ENCODE data around the gene ITPR3.

Gene ITPR3

GRCh38 chr6:33688006-33688405 is 66.9 kb downstream of the ITPR3 start:
- no peak for DNase-seq

- DNase-seq: no peak
Observed at GRCh38 chr6:33688451-33689147, 67.5 kb downstream of the ITPR3 start.

DNA sequence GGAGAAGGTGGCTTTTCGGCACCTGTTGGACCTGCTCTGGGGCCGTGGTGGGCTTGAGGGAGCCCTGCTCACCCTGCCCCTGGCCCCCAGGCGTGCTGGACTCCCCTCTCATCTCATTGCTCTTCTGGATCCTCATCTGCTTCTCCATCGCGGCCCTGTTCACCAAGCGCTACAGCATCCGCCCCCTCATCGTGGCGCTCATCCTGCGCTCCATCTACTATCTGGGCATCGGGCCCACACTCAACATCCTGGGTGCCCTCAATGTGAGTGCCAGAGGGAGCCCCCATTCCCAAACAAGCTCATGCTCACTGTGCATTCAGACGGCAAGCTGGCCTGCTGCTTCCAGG is 68.0 kb downstream of the ITPR3 start:
- DNase-seq: no peak

DNA sequence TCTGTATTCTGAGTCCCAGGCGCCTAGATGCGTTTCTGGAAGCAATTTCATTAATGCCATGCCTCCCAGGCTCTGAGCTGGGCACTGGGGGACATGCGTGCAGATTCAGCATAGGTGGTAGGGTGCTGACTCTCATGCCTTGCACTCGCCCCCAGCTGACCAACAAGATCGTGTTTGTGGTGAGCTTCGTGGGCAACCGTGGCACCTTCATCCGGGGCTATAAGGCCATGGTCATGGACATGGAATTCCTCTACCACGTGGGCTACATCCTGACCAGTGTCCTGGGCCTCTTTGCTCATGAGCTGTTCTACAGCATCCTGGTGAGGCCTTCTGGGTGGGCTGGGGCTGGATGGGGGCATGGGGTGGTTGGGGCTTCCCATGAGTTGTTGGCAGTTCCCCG is 68.8 kb downstream of the ITPR3 start:
- no peak for DNase-seq

- DNase-seq: no peak
Observed at GRCh38 chr6:33690766-33691165, 69.6 kb downstream of the ITPR3 start.

- DNase-seq: no peak
Observed at GRCh38 chr6:33691456-33692077, 70.4 kb downstream of the ITPR3 start.

- no peak for DNase-seq
Observed at GRCh38 chr6:33692078-33692759, 71.1 kb downstream of the ITPR3 start.

GRCh38 chr6:33692760-33693158 is 71.6 kb downstream of the ITPR3 start:
- DNase-seq: peak; percentile 34 to 84 (median 47)

GRCh38 chr6:33693186-33694105 is 72.3 kb downstream of the ITPR3 start:
- no peak for DNase-seq

GRCh38 chr6:33694401-33694931 is 73.3 kb downstream of the ITPR3 start:
- peak; percentile 39 to 74 (median 55) for DNase-seq

GRCh38 chr6:33694977-33695376 is 73.9 kb downstream of the ITPR3 start:
- no peak for DNase-seq

- no peak for DNase-seq
Observed at GRCh38 chr6:33695451-33695887, 74.3 kb downstream of the ITPR3 start.

DNA sequence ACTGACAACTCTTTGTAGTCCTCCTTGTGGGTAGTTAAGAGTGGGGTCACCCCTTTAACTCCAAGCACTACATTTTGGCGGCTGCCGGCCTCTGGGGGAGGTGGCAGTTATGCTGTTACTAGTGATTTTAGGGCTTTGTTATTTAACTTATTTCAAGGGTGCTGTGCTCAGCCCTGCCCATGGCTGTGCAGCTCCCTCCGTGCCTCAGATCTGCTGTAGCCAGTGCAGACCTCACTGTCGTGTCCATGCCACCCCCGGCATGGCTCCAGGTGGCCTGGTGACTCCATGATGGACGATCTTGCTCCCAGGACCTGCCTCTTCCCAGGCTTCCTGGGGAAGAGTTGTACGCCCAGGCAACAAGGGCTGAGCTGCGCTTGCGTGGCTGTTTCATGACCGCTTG is 75.0 kb downstream of the ITPR3 start:
- DNase-seq: no peak

DNA sequence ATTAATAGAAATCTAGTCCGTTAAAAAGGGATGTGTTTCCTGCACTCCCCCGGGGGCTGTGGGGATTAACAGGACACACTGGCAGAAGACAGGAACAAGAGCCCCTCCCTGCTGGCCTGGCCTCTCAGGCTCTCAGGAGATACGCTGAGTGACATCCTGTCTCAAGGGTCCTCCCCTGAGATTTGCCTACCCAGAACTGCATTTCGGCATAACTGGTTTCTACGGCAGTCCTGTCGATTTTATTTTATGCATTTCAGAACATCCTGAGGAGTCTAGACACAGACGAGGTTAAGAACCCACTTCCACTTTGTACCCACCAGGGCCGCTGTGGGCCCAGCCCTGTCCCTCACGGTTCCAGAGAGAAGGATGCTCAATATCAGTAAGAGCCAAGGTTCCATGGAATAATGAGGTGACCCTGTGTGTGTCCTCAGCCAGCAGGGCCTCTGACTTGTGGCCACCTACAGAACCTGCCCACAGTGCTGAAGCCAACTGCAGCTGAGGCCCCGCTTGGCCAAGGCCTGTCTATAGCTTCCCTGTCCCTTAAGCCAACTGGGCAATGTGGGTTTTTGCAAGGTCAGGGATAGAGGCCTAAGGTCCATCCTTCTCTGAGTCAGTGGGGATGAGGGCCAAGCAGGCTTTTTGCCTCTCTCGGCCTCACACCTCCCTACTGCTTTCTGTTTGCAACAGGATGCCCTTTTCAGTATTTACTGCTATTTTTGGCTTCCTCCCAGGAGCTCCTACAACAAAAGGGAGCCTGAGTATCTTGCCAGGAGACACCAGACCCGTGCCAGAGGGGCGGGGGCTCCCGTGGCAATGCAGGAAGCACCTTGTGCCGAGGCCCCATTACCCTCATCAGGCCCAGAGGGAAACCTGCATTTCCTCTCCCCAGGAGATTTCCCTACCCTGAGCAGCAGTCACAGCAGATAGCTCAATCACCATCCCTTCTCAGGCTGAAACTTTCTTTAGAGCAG is 75.7 kb downstream of the ITPR3 start:
- peak in 2 of 5 donors; percentile 23 to 60 for DNase-seq

- DNase-seq: no peak
Observed at GRCh38 chr6:33697845-33698244, 76.7 kb downstream of the ITPR3 start.

GRCh38 chr6:33698494-33698893 is 77.4 kb downstream of the ITPR3 start:
- DNase-seq: no peak

DNA sequence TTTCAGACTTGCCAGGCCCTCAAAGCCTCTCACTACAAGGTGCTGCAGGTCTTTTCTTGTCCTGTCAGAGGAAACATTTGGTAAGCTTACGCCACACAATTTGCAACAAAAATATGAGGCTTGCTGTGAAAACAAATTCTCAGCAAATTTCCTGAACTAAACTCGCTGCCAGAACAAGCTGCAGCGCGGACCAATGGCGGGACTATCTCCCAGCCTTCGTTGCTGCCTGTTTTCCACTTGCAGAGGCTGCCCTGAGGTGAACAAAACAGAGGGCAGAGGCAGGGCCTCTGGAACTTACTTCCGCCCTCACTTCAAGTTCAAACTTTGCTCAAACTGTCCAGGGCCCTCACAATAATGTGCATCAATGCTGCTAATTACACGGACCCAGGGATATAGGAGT is 78.0 kb downstream of the ITPR3 start:
- DNase-seq: no peak

DNA sequence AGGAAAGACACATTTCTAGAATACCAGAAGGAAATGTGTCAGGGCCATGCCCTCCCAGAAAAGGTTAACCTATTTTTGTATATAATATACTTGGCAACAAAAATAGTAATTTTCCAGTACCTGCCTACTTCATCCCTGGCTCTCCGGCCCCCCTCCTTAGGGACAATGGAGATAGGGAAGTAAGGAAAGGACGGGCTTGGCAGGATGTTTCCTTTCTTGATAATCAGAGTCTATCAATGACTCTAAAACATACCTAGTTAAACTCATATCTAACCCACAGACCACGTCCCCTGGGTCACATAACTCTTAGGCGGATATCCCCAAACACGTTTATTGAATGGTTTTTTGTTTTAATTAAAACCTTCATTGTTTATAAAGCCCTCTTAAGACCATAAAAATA is 78.6 kb downstream of the ITPR3 start:
- no peak for DNase-seq

GRCh38 chr6:33700391-33701050 is 79.4 kb downstream of the ITPR3 start:
- peak; percentile 43 to 77 (median 66) for DNase-seq

DNA sequence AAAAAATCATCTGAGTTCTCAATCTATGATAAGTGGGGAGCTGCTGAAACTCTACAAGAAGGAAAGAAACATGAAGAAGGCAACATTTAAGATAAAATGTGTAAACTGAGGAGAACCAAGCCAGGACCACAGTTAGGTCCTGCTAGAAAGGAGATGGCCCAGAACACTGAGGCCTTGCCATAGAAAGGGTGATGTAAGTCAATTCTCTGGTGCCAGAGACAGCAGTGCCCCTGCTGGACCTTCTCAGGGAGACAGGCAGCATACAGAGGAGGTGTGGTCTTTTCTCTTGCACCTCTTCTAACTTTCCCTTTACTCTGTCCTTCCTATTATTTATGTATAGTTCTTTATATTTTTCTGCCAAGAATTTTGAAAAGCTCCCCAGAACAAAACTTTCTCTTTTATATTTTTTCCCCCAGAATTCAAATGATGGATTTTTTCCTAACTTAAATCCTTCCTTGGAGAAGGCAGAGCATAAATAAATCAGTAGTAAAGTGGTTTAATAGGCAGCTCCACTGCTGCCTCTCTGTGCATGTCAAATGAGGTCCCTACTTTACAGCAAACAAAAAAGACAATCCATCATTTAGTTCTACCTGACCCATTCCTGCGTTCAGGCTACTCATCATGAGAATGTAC is 81.3 kb downstream of the ITPR3 start:
- peak in 1 of 5 donors; percentile 68 for DNase-seq
